GM15510 (cell line): Measurements from ENCODE around the gene ATMIN.

Source experiments
- POLR2A ChIP-seq: IDR thresholded peaks from 3 replicates; pipeline ENCODE4 v1.6.1; 2011; ENCODE audit warnings: borderline replicate concordance; ENCODE audit not compliant: insufficient read length; ENCODE audit errors: extremely low read depth

ATMIN gene

DNA sequence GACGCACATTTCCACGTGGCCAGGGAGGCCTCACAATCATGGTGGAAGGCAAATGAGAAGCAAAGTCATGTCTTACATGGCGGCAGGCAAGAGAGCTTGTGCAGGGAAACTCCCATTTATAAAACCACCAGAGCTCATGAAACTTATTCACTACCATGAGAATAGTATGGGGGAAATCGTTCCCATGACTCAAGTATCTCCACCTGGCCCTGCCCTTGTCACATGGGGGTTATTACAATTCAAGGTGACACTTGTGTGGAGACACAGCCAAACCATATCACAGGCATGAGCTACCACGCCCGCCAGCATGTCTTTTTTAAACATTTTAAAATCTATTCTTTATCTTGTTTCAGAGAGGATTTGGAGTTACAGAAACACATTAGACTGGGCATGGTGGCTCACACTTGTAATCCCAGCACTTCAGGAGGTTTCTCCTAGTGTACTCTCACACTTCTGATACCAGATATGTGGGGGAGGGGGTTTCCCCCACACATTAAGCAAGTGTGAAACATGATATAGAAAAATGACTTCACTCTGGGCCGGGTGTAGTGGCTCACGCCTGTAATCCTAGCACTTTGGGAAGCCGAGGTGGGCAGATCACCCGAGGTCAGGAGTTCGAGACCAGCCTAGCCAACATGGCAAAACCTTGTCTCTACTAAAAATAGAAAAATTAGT lies 5.6 kb upstream of the ATMIN start:
- TF ChIP-seq POLR2A: no peak

DNA sequence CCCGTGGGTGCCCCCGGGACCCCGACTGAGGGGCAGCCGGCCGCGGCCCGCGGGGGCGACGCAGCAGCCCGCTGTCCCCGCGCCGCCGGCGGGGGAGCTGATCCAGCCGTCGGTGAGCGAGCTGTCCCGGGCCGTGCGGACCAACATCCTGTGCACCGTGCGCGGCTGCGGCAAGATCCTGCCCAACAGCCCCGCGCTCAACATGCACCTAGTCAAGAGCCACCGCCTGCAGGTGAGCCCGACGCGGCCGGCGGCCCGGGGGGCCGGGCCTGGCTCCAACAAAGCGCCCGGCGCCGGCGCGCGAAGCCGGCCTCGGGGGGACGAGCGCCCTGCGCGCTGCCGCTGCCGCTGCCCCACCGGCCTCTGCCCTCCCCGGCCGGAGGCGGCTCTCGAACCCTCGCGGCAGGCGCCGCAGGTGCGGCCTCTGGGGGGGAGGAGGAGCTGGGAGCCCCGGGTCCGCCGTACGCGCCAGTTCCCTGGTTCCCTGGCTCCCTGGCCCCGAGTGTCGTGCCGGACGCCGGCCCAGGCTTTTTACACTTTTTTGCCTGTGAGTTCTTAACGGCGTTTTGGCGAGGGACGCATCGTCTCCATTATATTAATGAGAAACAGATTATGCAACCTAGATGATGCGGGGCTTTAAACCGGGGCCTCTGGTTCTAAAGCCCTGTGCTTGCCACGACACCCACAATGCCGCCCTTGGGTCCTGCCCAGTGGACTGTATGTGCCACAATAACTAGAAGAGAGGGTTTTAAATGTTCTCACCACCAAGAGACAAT lies 521 bp downstream of the ATMIN start:
- TF ChIP-seq POLR2A: no peak

DNA sequence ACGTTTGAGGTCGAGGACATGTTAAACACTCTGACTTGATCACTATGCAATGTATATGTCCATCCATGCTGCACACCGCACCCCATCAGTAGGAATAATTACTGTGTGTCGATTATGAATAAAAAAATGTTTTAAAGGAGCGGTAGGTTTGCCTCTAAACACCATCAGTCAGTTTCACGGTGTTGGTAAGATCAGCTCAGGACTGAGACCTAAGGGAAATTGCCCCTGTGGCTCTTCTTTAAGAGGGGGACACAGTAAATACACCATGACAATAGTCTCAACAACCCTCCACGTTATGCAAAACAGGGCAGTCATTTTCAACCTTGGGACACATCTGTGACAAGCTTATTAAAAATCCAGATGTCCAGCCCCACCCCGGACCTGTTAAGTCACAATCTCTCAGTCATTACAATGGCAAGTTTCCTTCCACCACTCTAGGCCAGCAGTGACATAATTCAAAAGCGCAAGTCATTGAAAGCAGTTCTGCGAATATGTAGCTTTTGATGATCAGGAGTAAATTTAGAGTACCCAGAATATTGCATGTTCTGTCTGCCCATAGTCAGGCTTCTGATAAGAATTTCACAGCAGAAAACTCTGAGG lies 1.2 kb downstream of the ATMIN start:
- no peak for TF ChIP-seq POLR2A

DNA sequence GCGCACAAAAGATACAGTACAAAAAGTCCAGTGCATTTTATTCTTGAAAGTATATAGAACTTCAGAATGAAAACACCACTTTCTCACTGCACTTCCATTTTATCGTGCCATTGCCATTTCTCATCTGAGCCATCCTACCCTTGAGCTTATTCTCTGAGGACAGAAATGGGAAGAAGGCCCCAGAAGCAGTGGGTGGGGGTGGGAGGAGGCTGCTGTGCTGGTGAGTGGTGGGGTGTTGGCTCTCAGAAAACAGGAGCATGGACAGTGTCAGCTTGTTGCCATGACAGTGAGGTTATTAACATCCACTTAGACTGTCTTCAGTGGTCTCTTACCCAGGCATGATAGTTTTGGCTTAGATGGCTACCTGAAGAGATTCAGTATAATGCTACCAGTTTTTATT lies 4.5 kb downstream of the ATMIN start:
- no peak for TF ChIP-seq POLR2A

DNA sequence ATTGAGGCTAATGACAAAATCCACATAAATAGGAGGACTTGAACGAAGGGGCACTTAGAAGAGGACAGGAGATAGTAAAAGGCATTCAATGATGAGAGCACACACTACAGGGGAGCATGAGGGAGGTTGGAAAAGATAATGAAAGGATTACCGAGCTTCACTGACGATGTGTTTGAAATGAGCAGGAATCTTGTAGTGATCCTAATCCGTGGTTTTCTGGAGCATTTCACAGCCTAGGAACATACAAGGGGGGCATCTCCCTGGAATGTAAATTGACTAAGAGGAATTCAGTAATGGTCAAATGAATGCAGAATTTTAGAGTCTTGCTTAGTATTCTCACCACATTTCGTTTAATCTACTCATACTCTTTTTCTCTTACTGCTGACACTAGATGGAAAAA lies 5.2 kb downstream of the ATMIN start:
- no peak for TF ChIP-seq POLR2A

DNA sequence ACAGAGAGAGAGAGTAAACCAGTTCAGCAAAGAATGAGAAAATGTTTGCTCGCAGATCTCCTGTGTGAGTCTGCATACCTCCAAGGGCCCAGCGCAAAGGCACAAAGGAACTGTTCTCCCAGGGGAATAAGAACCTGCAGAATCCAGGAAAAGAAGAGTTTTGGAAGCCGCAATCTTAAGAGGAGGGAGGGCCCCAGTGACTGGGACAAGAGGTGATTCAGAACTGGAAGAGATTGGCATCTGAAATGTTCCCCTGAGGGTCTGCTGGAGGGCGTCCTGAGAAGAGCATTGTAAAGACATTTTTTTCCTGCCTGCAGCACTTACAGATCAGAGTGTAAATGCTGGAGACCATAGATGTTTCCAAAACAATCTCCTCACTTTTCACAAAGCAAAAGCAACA lies 6.1 kb downstream of the ATMIN start:
- no peak for TF ChIP-seq POLR2A

DNA sequence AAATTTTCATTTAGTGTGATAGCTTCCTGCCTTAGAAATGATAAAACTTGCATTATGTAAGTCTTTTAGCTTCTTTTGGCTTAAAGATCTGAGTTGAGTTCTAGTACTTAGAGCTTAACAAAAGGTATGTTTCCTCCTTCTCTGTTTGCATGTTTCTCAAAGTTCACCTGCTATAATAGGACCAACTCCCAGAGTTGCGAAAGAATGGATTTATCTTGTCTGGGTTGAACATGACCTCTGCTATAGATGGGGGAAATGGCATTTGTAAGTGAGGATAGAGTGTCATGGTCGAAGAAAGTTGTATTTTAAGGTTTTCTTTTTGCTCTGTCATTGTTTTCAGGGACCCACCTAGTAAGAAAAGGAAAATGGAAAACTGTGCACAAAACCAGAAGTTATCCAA lies 7.2 kb downstream of the ATMIN start:
- no peak for TF ChIP-seq POLR2A

DNA sequence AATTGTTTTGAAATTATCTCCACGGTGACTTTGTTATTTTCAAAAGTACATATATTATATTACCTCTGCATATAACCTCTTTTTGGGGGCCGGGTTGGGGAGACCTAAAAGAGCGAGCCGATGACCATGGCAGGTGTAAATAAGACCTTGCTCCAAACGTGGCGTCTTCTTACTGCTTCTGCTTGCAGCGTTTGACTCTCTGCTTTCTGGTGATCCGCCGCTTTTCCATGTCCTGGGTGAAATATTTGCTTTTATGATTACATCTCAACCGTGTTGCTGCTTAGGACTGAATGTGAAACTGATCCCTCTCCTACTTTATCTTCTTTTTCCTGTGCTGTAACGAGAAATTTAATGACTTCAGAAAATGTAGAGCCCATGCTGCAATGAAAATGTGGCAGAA lies 18.1 kb downstream of the ATMIN start:
- no peak for TF ChIP-seq POLR2A

DNA sequence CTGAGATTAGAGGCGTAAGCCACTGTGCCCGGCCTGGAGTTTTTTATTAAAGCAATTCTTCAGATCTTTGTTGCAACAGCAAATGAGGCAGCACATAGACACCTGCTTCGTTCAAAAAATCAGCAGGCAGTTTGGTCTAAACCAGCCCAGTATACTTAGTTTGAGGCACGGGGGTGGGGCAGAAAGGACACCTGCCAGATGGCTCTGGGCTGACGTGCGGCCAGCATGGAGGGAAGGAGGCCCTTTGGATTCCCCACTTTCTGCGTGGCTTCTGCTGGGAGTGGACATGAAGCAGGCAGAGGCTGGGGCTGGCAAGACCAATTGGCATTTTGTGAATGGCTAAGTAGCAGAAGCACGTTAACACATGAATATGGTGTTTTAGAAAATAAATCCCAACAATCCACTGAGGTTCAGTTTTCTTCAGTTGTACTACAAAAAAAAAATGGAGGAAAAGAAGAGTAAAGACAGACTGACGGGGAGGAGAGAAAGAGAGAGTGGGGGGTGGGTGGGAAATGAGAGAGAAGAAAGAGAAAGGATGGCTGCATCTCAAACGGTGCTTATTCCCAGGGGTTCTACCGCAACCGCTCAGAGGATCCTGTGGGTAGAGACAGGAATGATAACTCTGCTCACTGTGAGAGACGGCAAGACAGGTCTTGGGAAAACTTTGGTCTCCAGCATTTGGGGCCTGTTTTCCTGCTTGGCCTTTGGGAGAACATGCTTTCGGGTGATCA lies 25.1 kb downstream of the ATMIN start:
- no peak for TF ChIP-seq POLR2A

DNA sequence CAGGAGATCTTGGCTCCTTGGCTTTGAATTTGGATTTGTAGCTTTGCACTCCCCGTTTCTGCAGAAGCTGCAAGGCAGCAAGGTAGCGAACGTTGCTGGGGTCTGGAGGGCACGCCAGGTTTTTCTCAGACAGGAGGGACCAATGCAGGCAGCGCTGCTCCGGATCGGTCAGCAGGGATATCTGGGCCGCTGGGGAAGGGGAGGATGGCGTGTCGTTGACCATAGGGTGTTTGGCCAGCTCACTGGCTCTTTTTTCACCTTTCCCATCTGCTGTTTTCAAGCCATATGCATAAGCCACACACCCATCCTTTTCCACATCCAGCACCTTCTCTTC lies 25.6 kb downstream of the ATMIN start:
- TF ChIP-seq POLR2A: no peak

DNA sequence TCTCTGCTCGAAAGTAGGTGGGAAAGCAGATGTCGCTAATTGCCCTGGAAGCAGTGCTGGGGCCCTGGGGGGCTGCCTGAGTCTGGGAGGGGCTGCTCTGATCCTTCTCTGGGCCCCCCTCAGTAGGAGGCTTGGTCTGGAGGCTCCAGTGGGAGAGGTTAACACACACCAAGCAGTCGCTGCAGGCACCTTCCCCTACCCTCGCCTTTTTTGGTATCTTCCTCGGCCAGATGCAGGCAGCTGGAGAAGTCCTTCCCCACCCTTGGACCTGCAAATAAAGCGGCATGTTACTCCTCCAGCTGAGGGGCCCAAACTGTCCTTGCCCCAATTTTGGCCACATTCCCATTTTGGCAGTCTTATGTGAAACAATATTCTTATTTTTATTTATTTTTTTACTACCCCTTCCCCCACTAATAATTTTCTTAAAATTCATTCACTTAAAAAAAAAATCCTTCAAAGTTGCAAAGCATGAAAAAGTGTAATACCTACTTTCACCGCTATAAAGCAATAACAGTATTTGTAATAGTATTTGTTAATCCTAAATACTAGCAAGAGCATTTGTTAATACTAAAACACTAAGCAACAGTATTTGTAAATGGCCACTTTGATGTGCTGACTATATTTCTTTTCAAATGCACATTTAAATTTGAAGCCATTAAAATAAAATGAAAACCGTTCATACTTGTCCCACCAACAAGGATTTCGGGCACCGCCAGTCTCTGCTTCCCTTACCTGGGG lies 26.4 kb downstream of the ATMIN start:
- no peak for TF ChIP-seq POLR2A

DNA sequence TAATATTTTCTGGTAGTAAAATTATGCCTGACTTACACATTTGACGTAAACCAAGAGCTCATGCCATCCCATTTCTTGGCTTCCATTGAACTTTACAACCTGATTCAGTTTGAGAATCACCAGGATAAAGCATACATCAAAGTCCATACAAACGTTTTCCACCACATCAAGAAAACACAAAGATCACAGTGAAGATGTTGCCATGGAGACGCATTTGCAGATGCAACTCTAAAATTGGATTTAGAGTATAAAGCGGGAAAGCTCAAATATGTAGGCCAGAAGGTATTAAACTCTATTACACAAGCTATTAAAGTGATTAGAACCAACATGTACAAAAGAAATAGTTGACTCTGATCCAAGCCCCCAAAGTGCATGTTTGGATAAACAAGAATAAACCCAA lies 31.0 kb downstream of the ATMIN start:
- no peak for TF ChIP-seq POLR2A

DNA sequence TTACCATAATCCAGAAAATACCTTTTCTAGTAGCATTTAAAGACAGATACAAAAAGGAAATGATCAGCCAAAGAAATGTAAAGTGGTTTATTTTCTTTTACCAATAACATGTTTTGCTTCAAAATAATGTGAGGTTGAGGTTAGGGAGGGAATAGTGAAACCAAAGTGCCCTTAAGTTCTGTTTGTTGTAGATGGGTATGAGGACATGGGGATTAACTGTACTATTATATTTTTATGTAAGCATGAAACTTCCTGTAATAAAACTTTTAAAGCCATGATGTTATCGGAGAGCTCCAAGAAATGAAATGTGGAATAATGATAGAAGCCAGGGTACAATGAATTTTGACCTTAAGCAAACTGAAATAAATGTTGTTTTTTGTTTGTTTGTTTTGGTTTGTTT lies 31.5 kb downstream of the ATMIN start:
- TF ChIP-seq POLR2A: no peak

DNA sequence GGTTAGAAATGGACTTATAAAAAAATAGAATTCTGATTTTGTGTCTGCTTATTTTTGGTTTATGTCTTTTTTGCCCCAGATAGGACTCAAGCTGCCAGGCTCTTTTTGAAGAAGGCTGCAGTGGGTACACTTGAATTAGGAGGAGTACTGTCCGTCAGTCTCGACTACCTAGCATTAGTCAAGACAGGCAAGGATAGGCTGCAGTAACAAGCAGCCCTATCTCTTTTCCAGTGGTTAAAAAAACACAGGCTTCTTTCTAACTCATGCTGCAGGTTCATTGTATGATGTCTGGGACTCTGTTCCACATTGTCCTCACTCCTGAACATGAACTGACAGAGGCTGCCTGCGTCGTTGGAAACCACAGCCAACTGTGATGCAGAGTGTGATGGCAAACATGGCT lies 33.4 kb downstream of the ATMIN start:
- no peak for TF ChIP-seq POLR2A

DNA sequence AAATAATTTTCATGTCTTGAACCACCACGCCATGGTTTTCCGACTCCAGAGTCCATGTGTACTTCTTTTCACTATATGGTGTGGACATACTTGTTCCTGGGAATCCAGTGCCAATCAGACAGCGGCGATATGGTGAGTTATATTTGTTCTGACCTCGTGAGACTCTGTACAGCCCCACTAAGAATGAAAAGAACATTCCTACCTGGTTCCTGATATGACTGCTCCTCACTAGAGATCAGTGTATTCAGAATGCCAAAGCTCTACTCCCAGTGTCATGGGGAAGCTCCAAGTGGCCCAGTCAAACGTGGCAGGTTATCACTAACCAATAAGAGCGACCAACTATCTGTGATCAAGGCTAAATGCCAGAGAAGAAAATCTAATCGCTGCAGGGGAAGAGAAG lies 35.3 kb downstream of the ATMIN start:
- TF ChIP-seq POLR2A: no peak

DNA sequence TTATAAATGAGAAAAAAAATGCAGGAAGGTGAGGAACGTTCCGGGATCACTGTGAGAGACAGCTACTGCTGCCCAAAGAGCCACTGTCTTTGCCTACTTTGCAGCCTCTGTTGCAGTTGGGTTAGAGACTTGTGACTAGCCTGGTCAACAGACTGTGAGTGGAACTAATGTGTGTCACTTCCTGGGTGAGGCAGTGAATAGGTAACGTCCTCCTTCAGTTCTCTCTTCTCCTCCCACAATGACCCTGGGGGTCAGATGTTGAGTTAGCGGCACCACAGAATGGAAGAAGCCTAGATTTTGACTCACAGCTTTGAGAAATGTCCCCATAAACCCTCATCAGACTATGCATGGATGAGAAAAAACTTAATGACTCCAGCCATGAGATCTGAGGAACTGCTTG lies 36.2 kb downstream of the ATMIN start:
- no peak for TF ChIP-seq POLR2A
